Kidney (tissue), 14 donors: ENCODE measurements around the gene ZNF783. TPM values are rescaled to one million over a fixed set of nuclear protein-coding genes. Genes with fewer than 3 reads are reported as not detected.
"Not testable (repeated sequence)": the region's sequence is repeated elsewhere in the genome, so short reads cannot be mapped to it uniquely, and the experiment has no call there.

Experiments used
- DNase-seq, 5 donors: peaks; one replicate each; pipeline ENCODE4 v3.0.0-alpha.2; 2013 to 2020
- FAIRE-seq: peaks from 2 replicates; lab custom pipeline; 2012; peaks lifted over from hg19 to GRCh38; lab: Jason Lieb, UNC
- H3K27ac ChIP-seq, 2 donors: one replicate each; pipeline ENCODE4 v1.7.0; 2013; ENCODE audit warnings: low read depth in 2 of 2, low read length in 2 of 2, inconsistent platforms in 1 of 2
- H3K27me3 ChIP-seq: one replicate; pipeline ENCODE4 v1.7.1; 2013; ENCODE audit warnings: low read length, inconsistent platforms; ENCODE audit not compliant: control insufficient read depth, insufficient read depth
- H3K36me3 ChIP-seq, 3 donors: one replicate each; pipeline versions ENCODE4 v1.7.0 to v1.7.1; 2013; ENCODE audit warnings: low read length in 3 of 3, control low read depth in 1 of 3, inconsistent platforms in 1 of 3; ENCODE audit not compliant: insufficient read depth in 3 of 3, control insufficient read depth in 2 of 3
- H3K4me1 ChIP-seq, 3 donors: one replicate each; pipeline versions ENCODE4 v1.7.0 to v1.7.1; 2013; ENCODE audit warnings: low read length in 3 of 3, inconsistent platforms in 1 of 3, low read depth in 1 of 3; ENCODE audit not compliant: control insufficient read depth in 2 of 3, insufficient read depth in 2 of 3
- H3K4me3 ChIP-seq, 3 donors: one replicate each; pipeline versions ENCODE4 v1.7.0 to v1.8.1; 2013; ENCODE audit warnings: low read length in 3 of 3, control low read depth in 1 of 3, inconsistent platforms in 1 of 3
- H3K9ac ChIP-seq, 3 donors: one replicate each; pipeline versions ENCODE4 v1.7.0 to v1.7.1; 2013; ENCODE audit warnings: low read length in 3 of 3, control low read depth in 1 of 3, inconsistent platforms in 1 of 3
- H3K9me3 ChIP-seq, 3 donors: one replicate each; pipeline versions ENCODE4 v1.7.0 to v1.7.1; 2013; ENCODE audit warnings: low read length in 3 of 3, control low read depth in 1 of 3, inconsistent platforms in 1 of 3; ENCODE audit not compliant: control insufficient read depth in 2 of 3, insufficient read depth in 1 of 3
- intact Hi-C: fragments of 100-400 bp; cut with DNase I; formaldehyde crosslinking; loops from one replicate; pipeline ENCODE4 v1.11.1; 2022
- polyA plus RNA-seq: library from polyadenylated mRNA; stranded (reverse); fragments of 350-450 nt; fragmentation: Illumina TruSeq; extraction: RNeasy Lipid Tissue Mini Kit (QIAGEN cat#74804); gene quantifications from one replicate; pipeline ENCODE4 v1.2.3, GENCODE V29; 2014; ENCODE audit warnings: low read depth, low replicate concordance; ENCODE audit not compliant: insufficient read depth
- total RNA-seq: library from RNA; stranded (reverse); fragmentation: NEBNext Ultra II Directional; extraction: Animal tissue kit (Norgen Biotek cat#: 25700); gene quantifications from one replicate; pipeline ENCODE4 v1.2.1, GENCODE V29; 2021
- TF ChIP-seq, protein P1 (sequence below): IDR thresholded peaks from 3 replicates; pipeline ENCODE4 v1.5.1; 2012; ENCODE audit warnings: mild to moderate bottlenecking, moderate library complexity, borderline replicate concordance; ENCODE audit not compliant: insufficient read depth; ENCODE audit errors: extremely low read depth
- donor health status: control.
- donor health status: control.
- donor health status: control.
- donor health status: control.
- donor health status: control.
- donor health status: DM: yes; HTN: yes; CAD: no.
- donor health status: Normal renal cell carcinoma (clear cell type).

ZNF783 gene
- total and polyA plus RNA-seq, 2 donors from 2014 or later = 3.6 to 21.8 TPM

DNA sequence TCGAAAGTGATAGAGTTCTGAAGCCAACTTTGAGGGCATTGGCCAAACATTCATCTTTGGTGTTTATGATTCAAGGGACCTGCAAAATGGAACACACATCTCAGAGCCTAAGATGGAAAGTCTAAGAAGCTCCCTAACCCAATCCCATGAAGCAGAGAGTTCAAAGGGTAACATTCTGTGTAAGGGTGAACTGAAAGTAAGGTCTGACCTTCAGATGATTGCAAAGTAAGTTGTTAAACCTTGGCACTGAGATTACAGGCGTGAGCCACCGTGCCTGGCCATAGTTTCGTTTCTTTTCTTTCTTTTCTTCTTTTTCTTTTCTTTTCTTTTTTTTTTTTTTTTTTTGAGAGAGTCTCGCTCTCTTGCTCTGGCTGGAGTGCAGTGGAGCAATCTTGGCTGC lies 20.3 kb upstream of the ZNF783 start:
- Histone ChIP-seq H3K9ac (no peak overlapping the region), H3K27ac (no peak overlapping the region), H3K4me3 (no peak overlapping the region), H3K9me3 (no peaks in the 10 kb centered on the region), H3K4me1 (peaks cover 0 to 17% (median 6%) of the 10 kb centered on the region in 3 donors), H3K36me3 (no peaks in the 10 kb centered on the region), H3K27me3 (no peaks in the 10 kb centered on the region)
- TF ChIP-seq, protein P1, sequence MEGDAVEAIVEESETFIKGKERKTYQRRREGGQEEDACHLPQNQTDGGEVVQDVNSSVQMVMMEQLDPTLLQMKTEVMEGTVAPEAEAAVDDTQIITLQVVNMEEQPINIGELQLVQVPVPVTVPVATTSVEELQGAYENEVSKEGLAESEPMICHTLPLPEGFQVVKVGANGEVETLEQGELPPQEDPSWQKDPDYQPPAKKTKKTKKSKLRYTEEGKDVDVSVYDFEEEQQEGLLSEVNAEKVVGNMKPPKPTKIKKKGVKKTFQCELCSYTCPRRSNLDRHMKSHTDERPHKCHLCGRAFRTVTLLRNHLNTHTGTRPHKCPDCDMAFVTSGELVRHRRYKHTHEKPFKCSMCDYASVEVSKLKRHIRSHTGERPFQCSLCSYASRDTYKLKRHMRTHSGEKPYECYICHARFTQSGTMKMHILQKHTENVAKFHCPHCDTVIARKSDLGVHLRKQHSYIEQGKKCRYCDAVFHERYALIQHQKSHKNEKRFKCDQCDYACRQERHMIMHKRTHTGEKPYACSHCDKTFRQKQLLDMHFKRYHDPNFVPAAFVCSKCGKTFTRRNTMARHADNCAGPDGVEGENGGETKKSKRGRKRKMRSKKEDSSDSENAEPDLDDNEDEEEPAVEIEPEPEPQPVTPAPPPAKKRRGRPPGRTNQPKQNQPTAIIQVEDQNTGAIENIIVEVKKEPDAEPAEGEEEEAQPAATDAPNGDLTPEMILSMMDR = no peak
- DNase-seq (no peak), FAIRE-seq (no peak)
- intact Hi-C loops = no loop called here

DNA sequence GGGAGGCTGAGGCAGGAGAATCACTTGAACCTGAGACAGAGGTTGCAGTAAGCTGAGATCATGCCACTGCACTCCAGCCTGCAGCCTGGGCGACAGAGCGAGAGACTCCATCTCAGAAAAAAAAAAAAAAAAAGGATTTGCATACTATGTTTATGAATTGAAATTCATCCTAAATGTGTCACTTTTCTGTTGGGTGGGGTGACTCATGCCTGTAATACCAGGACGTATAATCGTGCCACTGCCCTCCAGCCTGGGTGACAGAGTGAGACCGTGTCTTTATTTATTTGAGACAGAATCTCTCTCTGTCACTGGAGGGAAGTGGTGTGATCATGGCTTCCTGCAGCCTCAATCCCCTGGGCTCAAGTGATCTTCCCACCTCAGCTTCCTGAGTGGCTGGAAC lies 16.8 kb upstream of the ZNF783 start:
- Histone ChIP-seq H3K4me1 (peaks cover 0 to 11% (median 6%) of the 10 kb centered on the region in 3 donors), H3K9ac (no peak overlapping the region), H3K4me3 (no peak overlapping the region), H3K9me3 (no peaks in the 10 kb centered on the region), H3K27ac (no peak overlapping the region), H3K27me3 (no peaks in the 10 kb centered on the region), H3K36me3 (no peaks in the 10 kb centered on the region)
- TF ChIP-seq, protein P1 = no peak
- FAIRE-seq (no peak), DNase-seq (no peak)
- intact Hi-C loops = no loop called here

DNA sequence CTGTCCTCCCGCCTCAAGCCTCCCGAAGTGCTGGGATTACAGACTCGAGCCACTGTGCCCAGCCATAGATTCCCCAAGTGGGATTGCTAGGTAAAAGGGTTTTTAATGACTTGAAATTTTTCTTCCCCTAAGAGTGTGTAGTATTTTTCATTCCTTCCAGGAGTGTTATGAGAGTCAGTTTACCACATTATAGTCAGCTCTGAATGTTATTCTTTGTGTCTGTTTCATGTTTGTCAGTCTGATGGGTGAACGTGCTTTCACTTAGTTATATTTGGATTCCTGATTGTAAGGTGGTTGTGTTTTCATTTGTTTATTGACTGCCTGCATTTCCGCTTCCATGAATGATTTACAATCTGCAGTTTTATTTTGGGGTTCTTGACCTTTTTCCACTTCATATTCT lies 16.3 kb upstream of the ZNF783 start:
- DNase-seq = no peak
- Histone ChIP-seq H3K36me3 (peaks cover 0 to 4% (median 3%) of the 10 kb centered on the region in 3 donors), H3K27ac (no peak overlapping the region), H3K4me1 (peaks cover 0 to 7% (median 2%) of the 10 kb centered on the region in 3 donors), H3K9ac (no peak overlapping the region), H3K27me3 (no peaks in the 10 kb centered on the region), H3K4me3 (no peak overlapping the region), H3K9me3 (no peaks in the 10 kb centered on the region)
- intact Hi-C loops = no loop called here
- TF ChIP-seq, protein P1 = no peak
- FAIRE-seq = no peak

DNA sequence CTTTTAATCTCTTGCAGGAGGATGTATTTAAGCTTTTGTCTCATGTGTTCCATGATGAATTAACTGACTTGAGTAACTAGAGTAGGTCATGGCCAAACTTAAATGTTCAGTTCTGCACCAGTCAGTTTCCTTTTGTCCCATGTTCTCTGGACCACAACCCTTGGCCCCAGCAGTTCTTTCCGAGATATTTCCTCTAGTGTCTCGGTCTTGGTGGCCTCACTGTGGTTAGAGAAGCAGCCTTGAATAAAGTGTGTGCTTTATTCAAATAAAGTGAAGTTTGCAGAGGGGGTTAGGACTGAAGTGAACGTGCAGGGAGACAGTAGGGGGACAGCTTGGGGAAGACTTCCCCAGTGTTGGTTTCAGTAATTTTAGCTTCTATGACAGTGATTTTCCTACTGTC lies 13.2 kb upstream of the ZNF783 start:
- FAIRE-seq (no peak), DNase-seq (no peak)
- H3K27ac ChIP-seq = no peak overlapping the region
- peaks cover 7 to 28% (median 20%) of the 10 kb centered on the region in 3 donors for H3K36me3 ChIP-seq
- no peaks in the 10 kb centered on the region for H3K9me3 ChIP-seq
- no peaks in the 10 kb centered on the region for H3K27me3 ChIP-seq
- no peaks in the 10 kb centered on the region for H3K4me1 ChIP-seq
- no peak overlapping the region for H3K9ac ChIP-seq
- no peak overlapping the region for H3K4me3 ChIP-seq
- intact Hi-C loops = no loop called here
- TF ChIP-seq, protein P1 = no peak

DNA sequence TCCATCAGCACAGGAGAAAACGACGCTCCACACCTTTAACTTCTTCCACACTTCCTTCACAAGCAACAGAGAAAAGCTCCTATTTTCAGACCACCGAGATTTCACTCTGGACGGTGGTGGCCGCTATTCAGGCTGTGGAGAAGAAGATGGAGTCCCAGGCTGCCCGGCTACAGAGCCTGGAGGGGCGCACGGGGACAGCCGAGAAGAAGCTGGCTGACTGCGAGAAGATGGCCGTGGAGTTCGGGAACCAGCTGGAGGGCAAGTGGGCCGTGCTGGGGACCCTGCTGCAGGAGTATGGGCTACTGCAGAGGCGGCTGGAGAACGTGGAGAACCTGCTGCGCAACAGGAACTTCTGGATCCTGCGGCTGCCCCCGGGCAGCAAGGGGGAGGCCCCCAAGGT lies 11.8 kb upstream of the ZNF783 start:
- H3K4me3 ChIP-seq, H3K27ac ChIP-seq, H3K9me3 ChIP-seq, H3K27me3 ChIP-seq, intact Hi-C loops, H3K9ac ChIP-seq, DNase-seq, FAIRE-seq, H3K4me1 ChIP-seq: not testable (repeated sequence)
- peaks cover 7 to 40% (median 25%) of the 10 kb centered on the region in 3 donors for H3K36me3 ChIP-seq
